SK-N-DZ (cell line): ENCODE results near the gene SRGAP1.

Experiments
- DNase-seq: peaks from one replicate; pipeline ENCODE4 v3.0.0-alpha.2; 2015; ENCODE audit warnings: low spot score

SRGAP1 gene

DNA sequence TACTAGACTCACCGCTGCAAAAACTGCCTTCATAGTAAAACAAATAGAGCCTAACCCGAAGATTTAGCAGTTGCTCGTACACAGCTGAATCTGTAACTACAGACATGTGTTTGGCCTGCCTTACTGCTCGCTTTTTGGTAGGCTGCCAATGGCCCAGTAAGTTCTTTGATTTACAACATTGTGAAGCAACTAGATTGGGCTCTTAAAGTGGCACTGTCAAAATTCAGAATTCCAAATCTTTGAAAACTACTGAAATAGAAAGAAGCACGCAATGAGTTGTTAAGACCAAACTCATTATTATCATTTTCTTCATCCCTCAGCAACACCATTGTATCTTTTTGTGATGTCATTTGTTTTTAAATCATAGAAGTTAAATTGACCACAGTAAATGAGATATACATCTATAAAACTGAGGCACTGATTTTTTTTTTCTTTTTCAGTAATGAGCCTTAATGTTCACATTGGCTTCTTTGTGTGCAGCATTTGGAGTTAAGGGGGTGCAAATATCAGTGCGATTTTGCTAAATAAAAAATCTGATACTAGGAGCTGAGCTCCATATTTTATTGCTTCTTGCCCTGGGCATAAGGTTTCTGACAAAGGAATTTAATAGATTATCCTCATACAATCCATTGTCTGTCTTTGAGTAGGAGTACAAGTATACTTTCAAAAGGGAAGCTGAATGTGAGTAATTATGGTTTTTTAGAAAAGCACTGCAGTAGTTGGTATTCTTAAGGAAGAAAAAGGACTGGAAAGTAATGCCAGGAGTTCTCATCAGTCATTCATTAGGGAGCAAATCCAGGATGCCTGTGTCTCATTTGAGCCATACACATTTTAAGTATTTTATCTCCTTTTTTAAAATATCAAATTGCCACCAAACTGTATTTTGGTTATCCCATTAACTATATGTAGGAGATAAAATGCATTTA, 239.0 kb downstream of the SRGAP1 start:
- no peak for DNase-seq

DNA sequence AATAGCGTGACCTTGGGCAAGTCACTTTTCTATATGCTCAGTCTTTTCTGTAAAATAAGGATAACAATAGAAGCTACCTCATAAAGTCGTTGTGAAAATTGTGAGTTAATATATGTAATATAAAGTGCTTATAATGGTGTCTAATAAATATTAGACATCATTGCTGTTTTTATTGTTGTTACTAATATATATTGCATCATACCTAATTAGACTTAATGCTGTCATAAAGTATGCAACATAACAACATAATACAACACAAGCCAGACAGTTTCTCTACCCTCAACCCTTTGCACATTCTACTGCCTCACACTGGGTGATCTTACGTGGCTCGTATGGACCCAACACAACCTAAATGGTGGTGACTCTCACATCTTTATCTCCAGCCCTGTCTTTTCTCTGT, 240.7 kb downstream of the SRGAP1 start:
- no peak for DNase-seq

DNA sequence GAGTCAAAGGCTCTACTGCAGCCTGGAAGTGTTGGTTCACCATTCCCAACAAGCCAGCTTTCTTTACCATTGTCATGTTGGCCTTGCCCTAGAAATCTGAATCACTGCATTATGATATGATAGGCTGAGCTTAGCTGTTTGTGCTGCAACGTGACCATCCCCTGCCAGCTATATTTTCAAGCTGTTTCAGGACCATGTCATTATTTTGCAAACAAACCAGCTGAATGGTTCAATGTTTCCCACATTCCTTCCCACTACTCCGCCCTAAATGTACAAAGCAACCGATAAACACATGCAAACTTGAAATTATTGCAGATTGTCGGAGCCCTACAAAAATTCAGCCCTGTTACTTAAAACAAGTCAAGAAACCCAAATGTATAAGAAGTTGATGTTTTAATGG, 241.5 kb downstream of the SRGAP1 start:
- DNase-seq: no peak

DNA sequence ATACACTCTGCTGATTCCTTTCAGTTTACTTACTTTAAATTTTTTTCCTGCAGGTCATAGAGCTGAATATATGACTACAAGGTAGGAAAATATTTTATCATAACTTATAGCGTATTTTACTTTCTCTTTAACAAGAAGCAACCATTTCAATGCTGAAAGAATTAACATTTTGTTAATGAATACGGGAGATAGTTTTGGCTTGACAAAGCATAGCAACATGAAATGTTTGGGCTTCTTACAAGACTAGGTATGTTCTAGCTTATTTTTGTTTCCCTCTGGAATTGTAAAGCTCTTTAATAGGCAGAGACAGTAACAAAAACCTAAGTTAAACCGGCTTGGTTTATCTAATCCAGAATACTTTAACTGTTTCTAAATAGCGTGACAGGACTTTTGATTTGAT, 242.4 kb downstream of the SRGAP1 start:
- DNase-seq: no peak

DNA sequence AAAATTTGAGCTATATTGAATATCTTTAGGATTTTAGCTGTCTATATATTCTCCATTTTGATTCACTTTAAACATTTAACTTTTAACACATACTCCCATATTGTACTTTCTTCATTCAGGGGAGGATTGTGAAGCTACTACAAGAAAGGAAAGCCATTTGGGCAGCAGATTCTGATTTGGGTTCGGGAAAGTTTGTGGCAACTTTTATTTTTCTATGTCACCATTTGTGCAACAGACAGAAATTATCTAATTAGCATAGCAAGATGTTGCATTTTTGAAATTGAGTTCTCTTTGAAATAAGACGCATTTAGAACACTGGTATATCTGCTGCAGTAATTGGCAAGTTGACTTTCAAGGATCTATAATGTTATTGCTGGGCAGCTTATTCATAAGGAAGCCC, 243.3 kb downstream of the SRGAP1 start:
- DNase-seq: no peak

DNA sequence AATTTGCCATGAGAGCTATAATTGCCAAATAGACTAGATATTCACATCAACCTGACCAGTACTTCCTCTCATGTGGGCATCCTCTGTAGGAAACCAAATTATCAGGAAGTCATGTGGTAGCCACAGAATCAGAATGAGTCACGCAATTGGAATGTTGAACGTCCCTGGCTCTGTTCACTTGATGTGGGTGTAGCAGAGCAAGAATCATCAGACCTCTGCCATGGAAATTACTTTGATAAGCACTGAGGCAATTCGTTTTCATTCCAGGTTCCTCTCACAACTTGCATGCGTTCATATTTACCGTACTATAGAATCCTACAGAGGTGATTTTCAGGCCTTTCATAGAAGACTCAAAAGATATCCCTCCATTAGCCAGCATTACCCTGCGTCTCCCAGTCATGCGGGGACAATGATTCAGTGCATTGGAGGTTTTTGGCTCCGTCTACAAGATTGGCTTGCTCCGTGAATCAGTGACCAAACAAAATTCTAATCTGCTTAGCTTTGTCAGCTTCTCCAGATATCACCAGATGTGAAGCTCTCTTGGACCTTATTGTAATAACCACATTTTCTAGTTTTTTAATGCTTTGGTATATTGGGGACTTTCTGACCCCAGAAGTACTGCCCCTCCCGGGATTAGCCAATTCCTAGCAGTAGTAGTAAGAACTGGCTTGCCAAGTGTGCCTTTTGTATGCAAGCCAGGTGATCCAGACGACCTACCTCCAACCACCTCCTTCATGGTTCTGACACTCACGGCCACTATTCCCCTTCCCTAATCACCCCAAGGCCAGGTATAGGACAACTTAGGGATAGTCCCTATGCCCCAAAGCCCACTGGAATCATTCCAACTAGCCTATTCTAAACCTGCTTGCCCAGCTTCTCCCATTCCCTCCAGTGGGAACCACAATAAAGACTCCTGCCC, 244.2 kb downstream of the SRGAP1 start:
- peak; percentile 9 for DNase-seq

DNA sequence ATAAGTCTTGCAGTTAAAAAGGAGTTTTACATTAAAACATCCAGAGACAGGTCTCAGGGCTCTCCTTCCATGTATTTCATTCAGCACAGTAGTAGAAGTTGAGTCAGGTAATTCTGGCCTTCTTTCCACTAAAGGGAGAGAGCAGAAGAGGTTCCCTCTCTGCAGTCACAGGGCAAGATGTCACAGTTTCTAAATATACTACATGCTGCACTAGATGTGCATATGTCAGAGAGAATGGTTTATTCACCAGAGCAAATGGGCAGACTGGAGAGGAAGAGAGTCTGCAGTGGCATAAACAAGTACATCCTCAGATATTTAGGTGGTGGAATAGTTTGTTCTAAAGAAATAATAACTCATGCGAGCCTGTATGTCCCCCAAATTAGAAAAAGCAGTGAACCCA, 245.5 kb downstream of the SRGAP1 start:
- DNase-seq: no peak

DNA sequence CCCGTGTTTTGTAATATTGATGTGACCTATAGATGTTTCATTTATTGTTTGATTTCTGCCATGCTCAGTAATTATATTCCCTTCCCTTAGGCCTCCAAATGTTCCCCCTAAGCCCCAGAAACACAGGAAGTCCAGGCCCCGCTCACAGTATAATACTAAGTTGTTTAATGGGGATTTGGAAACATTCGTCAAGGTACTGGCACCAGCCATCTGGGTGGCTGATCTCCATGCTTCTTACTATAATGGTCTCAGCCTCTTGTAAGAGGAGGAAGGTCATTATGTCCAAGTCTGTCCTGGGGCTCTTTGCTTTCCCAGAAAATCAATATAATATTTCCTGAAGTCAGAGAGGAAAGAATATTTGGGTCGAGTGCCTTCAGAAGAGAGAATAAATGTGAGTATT, 246.7 kb downstream of the SRGAP1 start:
- DNase-seq: peak; percentile 9

DNA sequence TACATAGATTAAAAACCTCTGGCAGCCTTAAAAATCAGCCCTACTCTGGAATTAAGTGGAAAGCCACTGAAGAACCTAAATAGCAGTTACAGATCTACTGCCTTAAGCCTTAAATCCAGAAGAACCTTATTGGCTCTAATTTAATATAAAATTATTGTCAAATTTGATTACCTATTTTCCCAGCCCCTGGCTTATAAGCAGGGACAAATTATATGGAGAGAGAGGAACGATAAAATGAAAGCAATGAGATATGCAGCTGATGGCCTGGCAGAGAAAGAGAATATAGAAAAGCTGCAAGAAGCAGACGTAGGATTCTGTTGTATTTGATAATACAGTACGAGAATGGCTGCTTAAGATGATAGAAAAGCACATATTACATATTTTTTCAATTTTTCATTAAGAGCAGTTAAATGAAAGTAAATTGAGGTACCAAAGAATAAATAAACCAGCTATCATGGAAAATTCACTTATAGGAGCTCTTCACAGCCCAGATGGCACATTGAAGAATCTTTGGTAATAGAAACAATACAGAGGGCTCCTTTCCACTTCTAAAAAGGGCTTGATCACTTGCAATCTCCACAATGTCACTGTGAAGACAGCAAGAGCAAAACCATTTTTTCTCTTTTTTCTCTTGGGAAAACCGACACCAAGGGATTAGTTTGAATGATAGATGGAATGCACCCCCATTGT, 248.2 kb downstream of the SRGAP1 start:
- peak; percentile 60 for DNase-seq

DNA sequence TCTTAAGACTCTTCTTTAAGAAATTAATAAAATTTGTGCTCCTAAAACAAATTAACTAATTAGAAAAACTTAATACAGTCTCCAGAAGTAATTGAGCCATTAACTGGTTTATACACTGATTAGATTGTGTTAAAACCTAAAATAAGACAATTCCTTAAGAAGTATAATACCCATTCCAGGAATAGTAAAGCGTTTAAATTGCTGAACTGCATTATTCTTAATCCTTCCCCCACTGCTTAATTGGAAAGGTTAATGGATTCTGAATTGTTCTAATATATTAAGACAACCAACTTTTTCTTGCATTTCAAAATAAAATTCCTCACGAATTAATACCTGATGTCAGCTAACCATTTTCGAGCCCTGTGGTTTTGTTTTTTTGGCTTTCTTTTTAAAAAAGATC, 249.2 kb downstream of the SRGAP1 start:
- DNase-seq: no peak

DNA sequence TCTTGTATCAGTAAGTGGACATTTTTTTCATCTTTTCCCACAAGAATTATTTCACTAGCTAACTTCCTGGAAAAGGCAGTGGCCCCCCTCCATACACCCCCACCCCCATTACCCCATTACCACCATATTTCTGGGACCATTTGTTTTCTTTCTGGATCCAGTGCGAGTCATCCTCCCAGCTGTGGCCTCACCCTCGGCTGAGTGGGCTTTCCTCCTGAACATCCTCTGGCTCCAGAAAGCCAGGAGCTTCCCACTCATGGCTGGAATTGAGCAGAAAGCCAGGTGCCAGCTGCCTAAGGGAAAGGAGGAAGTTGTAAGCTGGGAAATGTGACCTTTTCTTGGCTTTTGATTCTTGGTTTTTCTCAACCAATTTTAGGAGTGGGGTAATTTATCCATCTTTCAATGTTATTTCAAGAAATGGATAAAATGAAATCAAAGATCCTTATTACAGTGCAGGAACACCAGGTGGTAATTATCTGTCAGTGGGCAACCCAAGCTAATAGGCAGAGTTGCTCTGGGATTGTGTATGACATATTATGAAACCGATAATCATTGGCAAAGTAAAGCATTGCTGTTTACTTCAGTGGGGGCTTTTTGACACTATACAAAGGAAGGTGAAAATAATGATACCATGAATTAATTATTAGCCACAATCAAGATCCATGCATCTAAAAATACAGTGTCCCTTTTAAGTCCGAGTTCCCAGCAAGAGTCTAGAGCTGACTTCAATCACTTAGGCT, 253.0 kb downstream of the SRGAP1 start:
- no peak for DNase-seq

DNA sequence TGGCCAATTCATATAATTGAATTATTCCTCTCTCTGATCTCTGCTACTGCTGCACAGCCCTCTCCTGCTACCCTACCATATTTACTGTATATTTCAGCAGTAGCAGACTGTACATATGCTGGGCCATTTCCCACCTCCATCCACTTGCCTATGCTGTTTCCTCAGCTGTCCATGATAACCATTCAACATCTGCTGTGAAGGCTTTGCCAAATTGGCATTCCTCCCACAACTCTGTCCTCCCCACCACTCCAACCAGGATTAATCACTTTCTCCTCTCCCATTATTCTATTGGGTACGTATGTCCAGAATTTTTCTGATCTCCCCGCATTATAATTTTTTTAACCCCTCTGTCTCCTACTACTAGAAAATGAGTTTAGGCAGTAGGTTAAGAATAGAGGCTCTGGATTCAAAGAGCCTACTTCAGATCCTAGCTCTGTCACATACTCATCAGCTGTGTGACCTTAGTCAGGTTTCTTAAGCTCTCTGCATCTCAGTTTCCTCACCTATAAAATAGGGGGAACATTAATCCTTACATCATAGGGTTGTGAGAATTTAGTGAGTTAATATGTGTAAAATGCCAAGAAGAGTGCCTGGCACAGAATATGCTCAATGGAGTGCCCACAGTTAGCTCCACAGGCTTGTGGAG, 254.3 kb downstream of the SRGAP1 start:
- DNase-seq: no peak

DNA sequence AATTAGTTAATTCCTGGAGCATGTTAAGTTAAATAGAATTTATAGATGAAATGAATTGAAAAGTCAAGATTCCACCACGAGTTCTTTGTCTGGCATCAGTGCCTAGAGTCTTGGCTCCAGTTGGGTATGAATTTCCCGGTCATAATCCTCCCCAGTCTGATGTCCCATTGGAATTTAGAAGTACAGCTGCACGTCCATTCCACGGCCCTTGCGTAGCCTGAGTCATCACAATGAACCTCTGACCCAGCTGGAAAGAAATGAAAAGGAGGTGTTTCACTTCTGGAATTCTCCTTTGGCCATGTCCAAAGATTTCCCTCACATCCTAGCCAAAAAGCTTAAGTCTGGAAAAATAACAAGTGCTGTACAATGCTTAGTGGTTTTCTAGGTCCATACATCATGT, 254.9 kb downstream of the SRGAP1 start:
- DNase-seq: no peak

DNA sequence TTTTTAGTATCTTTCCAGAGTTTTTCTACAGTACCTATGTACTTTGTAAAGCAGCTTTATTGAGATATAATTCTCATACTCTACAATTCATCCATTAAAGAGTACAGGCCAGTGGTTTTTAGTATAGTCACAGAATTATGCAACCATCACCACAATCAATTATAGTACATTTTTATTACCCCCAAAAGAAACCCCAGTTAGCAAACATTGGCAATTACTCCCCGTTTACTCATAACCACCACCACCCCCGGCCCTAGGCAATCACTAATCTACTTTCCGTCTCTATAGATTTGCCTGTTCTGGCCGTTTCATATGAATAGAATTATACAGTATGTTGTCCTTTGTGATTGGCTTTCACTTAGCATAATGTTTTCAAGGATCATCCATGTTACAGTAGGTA, 257.8 kb downstream of the SRGAP1 start:
- DNase-seq: no peak

DNA sequence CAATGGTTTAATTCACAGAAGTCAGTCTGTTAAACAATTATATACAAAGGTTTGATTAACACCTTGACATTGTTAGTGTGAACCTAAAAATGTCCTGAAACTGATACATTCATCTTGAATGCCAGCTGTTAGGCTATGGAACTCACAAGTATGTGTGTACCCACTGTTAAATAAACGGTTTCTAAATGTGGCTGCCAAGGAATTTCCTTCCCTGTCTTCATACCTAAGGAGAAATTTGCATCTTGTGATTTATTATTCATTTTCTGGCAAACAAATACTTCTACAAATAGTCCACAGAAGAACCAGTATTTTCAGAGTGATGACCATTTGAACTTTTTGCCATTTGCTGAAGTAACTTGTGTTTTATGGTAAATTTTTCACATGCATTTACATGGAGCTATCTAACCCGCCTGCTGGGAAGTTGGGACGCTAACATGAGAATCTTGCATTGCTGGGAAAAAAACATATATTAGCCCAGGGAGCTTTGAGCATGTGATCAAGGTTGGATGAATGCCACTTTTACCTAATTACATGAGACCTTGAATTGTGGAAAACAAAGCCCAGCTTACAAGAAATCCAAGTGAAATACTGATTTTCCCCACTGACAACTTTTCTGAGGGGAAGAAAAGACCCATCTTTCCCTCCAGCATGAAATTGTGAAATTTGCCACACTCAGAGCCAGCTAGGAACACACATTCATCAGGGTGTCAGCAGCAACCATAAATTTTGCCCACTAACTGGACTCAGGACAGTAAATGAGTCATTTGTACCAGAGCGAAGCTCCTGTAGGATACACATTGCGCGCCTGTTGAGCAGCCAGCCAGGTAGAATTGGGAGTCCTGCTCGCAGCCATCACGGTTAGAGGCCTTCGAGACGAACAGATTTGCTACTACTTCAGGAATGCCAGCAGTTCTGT, 259.6 kb downstream of the SRGAP1 start:
- DNase-seq: no peak

DNA sequence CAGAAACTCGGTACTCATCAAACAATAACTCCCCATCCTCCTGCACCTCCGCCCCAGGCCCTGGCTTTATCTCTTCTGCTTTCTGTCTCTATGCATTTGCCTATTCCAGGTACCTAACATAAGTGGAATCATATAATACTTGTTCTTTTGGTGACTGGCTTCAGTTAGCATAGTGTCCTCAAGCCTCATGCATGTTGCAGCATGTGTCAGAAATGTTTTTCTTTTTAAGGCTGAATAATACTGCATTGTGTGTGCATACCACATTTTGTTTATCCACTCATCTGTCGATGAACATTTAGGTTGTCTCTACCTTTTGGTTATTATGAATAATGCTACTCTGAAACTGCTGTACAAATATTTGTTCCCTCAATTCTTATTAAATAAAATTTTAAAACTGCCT, 260.5 kb downstream of the SRGAP1 start:
- DNase-seq: no peak

DNA sequence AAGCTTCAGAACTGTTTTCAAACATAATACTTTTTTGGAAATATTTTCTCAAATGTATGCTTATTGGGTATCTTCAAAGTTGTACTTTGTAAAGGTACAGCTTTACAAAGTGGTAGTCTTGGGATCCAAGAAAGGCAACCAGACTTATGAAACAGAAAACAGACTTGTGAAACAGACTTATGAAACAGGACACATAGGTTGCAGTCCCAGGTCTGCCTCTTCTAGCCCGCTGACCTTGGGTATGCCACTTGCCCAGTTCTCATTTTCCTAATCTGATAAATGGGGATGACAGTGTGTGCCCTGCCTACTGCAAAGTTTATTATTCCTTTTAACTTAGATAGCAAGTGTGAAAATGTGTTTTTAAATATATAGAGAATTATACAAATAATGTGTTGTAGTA, 263.3 kb downstream of the SRGAP1 start:
- DNase-seq: no peak

DNA sequence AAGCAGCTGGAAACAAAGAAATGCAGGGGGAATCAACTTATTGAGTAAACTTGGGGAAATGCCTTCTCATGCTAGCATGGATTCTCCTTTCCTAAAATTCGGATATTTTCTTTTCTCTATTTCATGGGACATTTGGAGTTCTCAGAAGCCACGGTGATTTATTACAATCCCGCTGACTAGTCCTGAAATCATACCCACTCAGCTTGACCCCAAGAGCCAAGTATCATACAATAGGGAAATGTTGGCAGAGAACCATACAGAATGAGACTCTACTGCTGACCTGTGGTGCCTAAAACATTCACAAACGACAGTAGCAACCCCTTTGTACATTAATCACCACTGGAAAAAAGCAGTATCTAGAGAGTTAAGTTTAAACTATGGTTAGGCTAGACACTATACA, 265.2 kb downstream of the SRGAP1 start:
- DNase-seq: no peak

DNA sequence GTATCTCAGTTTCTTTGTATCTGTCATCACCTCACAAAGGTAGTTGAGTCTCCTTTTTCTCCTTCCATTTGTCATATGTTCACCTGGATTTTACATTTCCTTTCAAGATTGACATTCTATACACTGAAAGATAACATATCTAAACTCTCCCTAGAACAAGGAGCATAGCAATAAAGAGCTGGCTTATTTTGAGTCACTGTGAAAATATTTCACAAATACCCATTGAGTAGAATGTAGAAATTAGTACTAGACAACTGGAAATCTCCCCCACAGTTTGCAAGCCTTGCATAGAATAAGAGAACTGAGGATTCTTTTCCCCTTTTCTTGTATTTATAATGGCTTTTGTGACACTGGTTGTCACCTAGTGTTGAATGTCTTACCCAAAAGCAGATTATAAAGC, 266.4 kb downstream of the SRGAP1 start:
- DNase-seq: no peak

DNA sequence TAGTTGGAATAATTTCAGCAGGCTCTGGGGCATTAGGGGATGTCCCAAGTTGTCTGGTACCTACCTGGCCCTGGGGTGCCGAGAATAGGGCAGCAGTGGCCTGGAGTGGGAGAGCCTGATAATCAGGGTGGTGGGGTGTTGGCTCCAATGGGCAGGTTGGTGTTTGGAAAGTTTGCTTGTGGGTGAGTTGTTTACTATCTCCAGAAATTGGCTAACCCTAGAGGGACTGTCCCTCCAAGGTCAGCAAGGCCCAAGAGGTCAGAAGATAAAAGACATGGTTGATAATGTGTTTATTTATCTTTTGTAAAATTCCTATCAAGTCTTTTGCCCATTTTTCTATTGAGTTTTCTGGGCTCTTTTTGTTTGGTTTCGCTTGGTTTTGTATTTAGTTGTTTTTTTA, 272.5 kb downstream of the SRGAP1 start:
- no peak for DNase-seq
